Gastroesophageal sphincter (tissue), 3 donors: ENCODE measurements around the gene ASPN.

Experiments
- CTCF ChIP-seq, 4 experiments: fragments of 200-600 bp in 2 of 4; fragments of 450-650 bp in 2 of 4; sonication (generic) in 1 of 4; IDR thresholded peaks; one replicate each; pipeline ENCODE4 v1.5.1; 2017 to 2019; ENCODE audit warnings: antibody characterized with exemption in 4 of 4, mild to moderate bottlenecking in 2 of 4, moderate library complexity in 2 of 4
- POLR2A ChIP-seq, 2 donors: fragments of 450-650 bp; IDR thresholded peaks; one replicate each; pipeline ENCODE4 v1.6.1; 2017; ENCODE audit warnings: antibody characterized with exemption in 2 of 2, mild to moderate bottlenecking in 2 of 2, moderate library complexity in 1 of 2
- POLR2AphosphoS5 ChIP-seq: sonication (generic); formaldehyde crosslinking; IDR thresholded peaks from one replicate; pipeline ENCODE4 v1.6.1; 2017; ENCODE audit warnings: antibody characterized with exemption

DNA sequence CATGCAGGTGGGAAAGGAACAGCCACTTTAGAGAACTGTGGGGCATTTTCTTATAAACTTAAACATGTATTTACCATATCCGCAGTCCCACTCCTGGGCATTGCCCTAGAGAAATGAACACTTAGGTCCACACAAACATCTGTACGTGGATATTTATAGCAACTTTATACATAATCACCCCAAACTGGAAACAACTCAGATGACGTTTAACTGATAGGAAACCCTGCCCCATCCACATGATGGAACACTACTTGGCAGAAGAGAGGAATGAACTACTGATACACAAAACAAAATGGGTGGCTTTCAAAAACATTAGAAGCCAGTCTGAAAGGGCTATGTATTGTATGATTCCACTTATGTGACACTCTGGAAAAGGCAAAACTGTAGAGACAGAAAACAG lies 31.0 kb upstream of the ASPN start:
- TF ChIP-seq CTCF (IDR thresholded peaks at IDR 0.05) = no peak
- no peak for TF ChIP-seq POLR2AphosphoS5
- no peak for TF ChIP-seq POLR2A (IDR thresholded peaks at IDR 0.05)
